HepG2 (cell line): ENCODE data around the gene CD300LD. TPM values are rescaled to one million over a fixed set of nuclear protein-coding genes. Genes with fewer than 3 reads are reported as not detected.
A peak's percentile ranks its signal among the peaks of the same experiment; 100 is the strongest.

Experiments used
- ATAC-seq: fragments of 200-7000 bp; cut with Tn5 transposase; 3 replicates; pipeline ENCODE4 v1.9.1; 2020; ENCODE audit warnings: mild to moderate bottlenecking, moderate library complexity
- BruUV-seq: library from RNA; stranded (reverse); fragments of 400-500 nt; replicated peaks from 2 replicates; lab custom pipeline; 2021; lab: Mats Ljungman, UMichigan
- CTCF ChIA-PET: fragments of 300-600 bp; formaldehyde crosslinking; extraction: SDS; loops from one replicate; lab custom pipeline; 2021; ENCODE audit warnings: low total read pairs, inconsistent platforms, low intra/inter-chr PET ratio; lab: Yijun Ruan, JAX
- POLR2A ChIA-PET: fragments of 350-600 bp; sonication (Branson Sonifier 250); formaldehyde crosslinking; loops from one replicate; lab custom pipeline; 2020; ENCODE audit warnings: antibody characterized with exemption, inconsistent platforms; lab: Yijun Ruan, JAX
- DNase-seq: peaks from one replicate; pipeline ENCODE4 v3.0.0-alpha.2; 2015; ENCODE audit warnings: low spot score
- FAIRE-seq: peaks from 3 replicates; lab custom pipeline; 2011; peaks lifted over from hg19 to GRCh38; lab: Jason Lieb, UNC
- H2AFZ ChIP-seq: one replicate; pipeline ENCODE4 v1.6.1; 2011; ENCODE audit warnings: low read length, inconsistent platforms
- H3K27ac ChIP-seq: fragments of 300-600 bp; 3 replicates; pipeline ENCODE4 v1.8.0; 2011; ENCODE audit warnings: mixed run types, mild to moderate bottlenecking, mixed read lengths, low read length, inconsistent platforms; ENCODE audit not compliant: insufficient read depth; ENCODE audit errors: extremely low read length
- H3K27me3 ChIP-seq, 2 experiments: fragments of 200-600 bp in 1 of 2; 2 replicates in 1 of 2; 3 replicates in 1 of 2; pipeline versions ENCODE4 v1.6.0 to v1.8.0; 2011; ENCODE audit warnings: low read length in 2 of 2, mild to moderate bottlenecking in 2 of 2, moderate library complexity in 2 of 2, inconsistent platforms in 1 of 2; ENCODE audit not compliant: insufficient read depth in 2 of 2, control insufficient read depth in 1 of 2
- H3K36me3 ChIP-seq, 2 experiments: fragments of 200-600 bp in 1 of 2; replicated peaks in 1 of 2; 2 replicates in 1 of 2; 3 replicates in 1 of 2; pipeline versions ENCODE4 v1.5.1 to v1.8.0; 2011; ENCODE audit warnings: low read length in 2 of 2, inconsistent platforms in 1 of 2; ENCODE audit not compliant: insufficient read depth in 2 of 2, control insufficient read depth in 1 of 2
- H3K4me1 ChIP-seq: 2 replicates; pipeline ENCODE4 v1.5.1; 2012; ENCODE audit warnings: low read length, inconsistent platforms; ENCODE audit not compliant: insufficient read depth
- H3K4me2 ChIP-seq: 2 replicates; pipeline ENCODE4 v1.6.0; 2011; ENCODE audit warnings: low read depth, low read length, inconsistent platforms
- H3K4me3 ChIP-seq, 3 experiments: fragments of 200-600 bp in 1 of 3; sonication (generic), shearing (Covaris generic) in 1 of 3; replicated peaks in 1 of 3; 2 replicates each; pipeline ENCODE4 v1.5.1; 2011 to 2016; ENCODE audit warnings: low read length in 3 of 3, inconsistent platforms in 2 of 3, low read depth in 2 of 3, mild to moderate bottlenecking in 2 of 3, control low read depth in 1 of 3, mixed read lengths in 1 of 3; ENCODE audit not compliant: insufficient read depth in 1 of 3
- H3K79me2 ChIP-seq: one replicate; pipeline ENCODE4 v1.6.1; 2011; ENCODE audit warnings: low read length, inconsistent platforms; ENCODE audit not compliant: insufficient read depth
- H3K9ac ChIP-seq: 2 replicates; pipeline ENCODE4 v1.6.0; 2011; ENCODE audit warnings: mild to moderate bottlenecking, low read depth, low read length, inconsistent platforms; ENCODE audit not compliant: insufficient read depth
- H3K9me3 ChIP-seq: 2 replicates; pipeline ENCODE4 v1.5.1; 2012; ENCODE audit warnings: mild to moderate bottlenecking, low read length
- H4K20me1 ChIP-seq: 2 replicates; pipeline ENCODE4 v1.6.0; 2011; ENCODE audit warnings: inconsistent platforms, mild to moderate bottlenecking, low read length, moderate library complexity; ENCODE audit not compliant: insufficient read depth
- DPF2 ChIP-seq: sonication (generic); formaldehyde crosslinking; IDR thresholded peaks from 2 replicates; pipeline ENCODE4 v1.4.0; 2020; ENCODE audit warnings: mild to moderate bottlenecking, low read depth, missing genetic modification reagents, borderline replicate concordance
- FOXK2 ChIP-seq: fragments of 450-650 bp; IDR thresholded peaks from 2 replicates; pipeline ENCODE4 v1.6.1; 2016
- FOXP1 ChIP-seq, 2 experiments: fragments of 450-650 bp in 1 of 2; IDR thresholded peaks; 2 replicates each; pipeline ENCODE4 v1.6.1; 2017 to 2018; ENCODE audit warnings: antibody characterized with exemption in 1 of 2
- HNRNPL ChIP-seq: fragments of 200-400 bp; formaldehyde crosslinking; IDR thresholded peaks from 2 replicates; pipeline ENCODE4 v1.6.1; 2017; ENCODE audit warnings: mild to moderate bottlenecking, low read depth, low read length
- MLX ChIP-seq: IDR thresholded peaks from 2 replicates; pipeline ENCODE4 v1.6.1; 2016
- PLRG1 ChIP-seq: fragments of 450-650 bp; conservative IDR thresholded peaks from 2 replicates; pipeline ENCODE4 v1.6.1; 2016
- RORA ChIP-seq: sonication (generic); formaldehyde crosslinking; IDR thresholded peaks from 2 replicates; pipeline ENCODE4 v1.5.0; 2020; ENCODE audit warnings: mild to moderate bottlenecking, missing genetic modification reagents, moderate library complexity
- SP1 ChIP-seq, 2 experiments: fragments of 450-650 bp in 1 of 2; sonication (generic) in 1 of 2; formaldehyde crosslinking in 1 of 2; IDR thresholded peaks; 2 replicates each; pipeline versions ENCODE4 v1.4.0 to v1.6.1; 2016 to 2020; ENCODE audit warnings: missing genetic modification reagents in 1 of 2
- STAT5B ChIP-seq: sonication (generic); formaldehyde crosslinking; IDR thresholded peaks from 2 replicates; pipeline ENCODE4 v1.4.0; 2020; ENCODE audit warnings: missing genetic modification reagents
- TRIM22 ChIP-seq: fragments of 450-650 bp; IDR thresholded peaks from 2 replicates; pipeline ENCODE4 v1.6.1; 2017
- ZBTB25 ChIP-seq: IDR thresholded peaks from 2 replicates; pipeline ENCODE4 v1.6.1; 2018; ENCODE audit warnings: missing genetic modification reagents
- ZFP41 ChIP-seq: sonication (generic); formaldehyde crosslinking; IDR thresholded peaks from 2 replicates; pipeline ENCODE4 v1.4.0; 2020; ENCODE audit warnings: mild to moderate bottlenecking, missing genetic modification reagents, borderline replicate concordance
- ZNF207 ChIP-seq: fragments of 450-650 bp; IDR thresholded peaks from 2 replicates; pipeline ENCODE4 v1.6.1; 2016; ENCODE audit warnings: antibody characterized with exemption, borderline replicate concordance
- ZNF776 ChIP-seq: sonication (generic); formaldehyde crosslinking; IDR thresholded peaks from 2 replicates; pipeline ENCODE4 v1.4.0; 2020; ENCODE audit warnings: mild to moderate bottlenecking, missing genetic modification reagents
- ZNF788 ChIP-seq: sonication (generic); formaldehyde crosslinking; IDR thresholded peaks from 2 replicates; pipeline ENCODE4 v1.5.0; 2020; ENCODE audit warnings: mild to moderate bottlenecking, missing genetic modification reagents, borderline replicate concordance
- WGBS: methylation state at CpG from one replicate; pipeline ENCODE4 v1.1.6; 2017; ENCODE audit warnings: low lambda C conversion rate; 5-methylcytosine and 5-hydroxymethylcytosine counted together
- in situ Hi-C: cut with HindIII; loops from 2 replicates; pipeline ENCODE4 v1.10.0; 2017; ENCODE audit warnings: low pct_unique_long_range_greater_than_20kb; ENCODE audit not compliant: extremely low pct_ligation_motif_present
- intact Hi-C: fragments of 100-400 bp; cut with micrococcal nuclease; formaldehyde crosslinking; loops from one replicate; pipeline ENCODE4 v1.10.0; 2022; ENCODE audit not compliant: unreplicated experiment
- polyA plus RNA-seq, 8 experiments: library from polyadenylated mRNA; depleted of rRNA in 3 of 8; stranded (reverse) in 7 of 8; unstranded in 1 of 8; fragments of >200 nt; fragmentation: Illumina TruSeq in 4 of 8; extraction: Trizol in 4 of 8; gene quantifications; 2 replicates each; pipeline versions ENCODE4 v1.2.1 to v1.2.3, GENCODE V29; 2011 to 2016; ENCODE audit warnings: low read depth in 4 of 8, missing spikeins in 1 of 8, mixed read lengths in 1 of 8; ENCODE audit not compliant: insufficient read depth in 1 of 8
- total RNA-seq, 5 experiments: library from RNA; depleted of rRNA; stranded (reverse); fragments of >200 nt; fragmentation: Illumina TruSeq; extraction: Trizol; gene quantifications; 2 replicates each; pipeline ENCODE4 v1.2.3, GENCODE V29; 2016; ENCODE audit warnings: low read depth in 1 of 5

CD300LD gene
- total and polyA plus RNA-seq, 2 of the 13 experiments (the other 11 are each of a cell fraction or from before 2014, with no cell fraction given) = not detected

- TF ChIP-seq SP1 (IDR thresholded peaks at IDR 0.05) (peak; percentile 82; the same call in 1 of the 2 replicates), SP1 (CRISPR knock-in tag; IDR thresholded peaks at IDR 0.05) (no peak), ZNF207 (peak; percentile 87; the same call in 1 of the 2 replicates), RORA (CRISPR knock-in tag) (no peak), PLRG1 (peak; percentile 6; the same call in 1 of the 2 replicates), ZBTB25 (no peak), ZFP41 (CRISPR knock-in tag) (no peak), FOXP1 (IDR thresholded peaks at IDR 0.05) (peak; percentile 37; the same call in 1 of the 2 replicates), FOXP1 (CRISPR knock-in tag; IDR thresholded peaks at IDR 0.05) (no peak), TRIM22 (peak; percentile 44; the same call in 1 of the 2 replicates), FOXK2 (peak; percentile 34; the same call in 1 of the 2 replicates)
These were observed 28.7 kb downstream of the CD300LD start (continued) for GRCh38 chr17:74563358-74563757.

GRCh38 chr17:74561586-74561985, 30.5 kb downstream of the CD300LD start:
- DNase-seq (no peak), FAIRE-seq (no peak), ATAC-seq (no peak)
- Histone ChIP-seq H4K20me1 (no peaks in the 10 kb centered on the region), H3K27ac (no peak overlapping the region), H3K79me2 (no peaks in the 10 kb centered on the region), H3K9ac (no peak overlapping the region), H3K4me3 (no peak overlapping the region), H3K4me1 (no peaks in the 10 kb centered on the region), H2AFZ (no peak overlapping the region), H3K27me3 (peaks cover 7 to 65% of the 10 kb centered on the region in 2 experiments), H3K9me3 (no peaks in the 10 kb centered on the region), H3K4me2 (no peak overlapping the region), H3K36me3 (no peaks in the 10 kb centered on the region)
- intact Hi-C loops (no loop called here), in situ Hi-C loops (no loop called here)
- TF ChIP-seq STAT5B = no peak
- TF ChIP-seq HNRNPL = no peak
- TF ChIP-seq DPF2 = no peak
- TF ChIP-seq ZNF776 (CRISPR knock-in tag) = no peak
- TF ChIP-seq MLX (CRISPR knock-in tag) = no peak
- TF ChIP-seq ZNF788 (CRISPR knock-in tag) = no peak
- POLR2A ChIA-PET = no interaction called here
- 2% methylated on average over 3 of the region's 3 CpGs for WGBS
- CTCF ChIA-PET = no interaction called here
- BruUV-seq = no TSS peak
